HL-60 (cell line): Measurements from ENCODE around the gene SHC1.

ENCODE experiments used
- GABPA ChIP-seq: IDR thresholded peaks from 2 replicates; pipeline ENCODE4 v1.6.1; 2012; ENCODE audit warnings: low read depth
- TF ChIP-seq, protein P1 (sequence below): IDR thresholded peaks from one replicate; pipeline ENCODE4 v1.5.1; 2011; ENCODE audit warnings: low read length, control low read depth, inconsistent platforms; ENCODE audit not compliant: insufficient read depth

DNA sequence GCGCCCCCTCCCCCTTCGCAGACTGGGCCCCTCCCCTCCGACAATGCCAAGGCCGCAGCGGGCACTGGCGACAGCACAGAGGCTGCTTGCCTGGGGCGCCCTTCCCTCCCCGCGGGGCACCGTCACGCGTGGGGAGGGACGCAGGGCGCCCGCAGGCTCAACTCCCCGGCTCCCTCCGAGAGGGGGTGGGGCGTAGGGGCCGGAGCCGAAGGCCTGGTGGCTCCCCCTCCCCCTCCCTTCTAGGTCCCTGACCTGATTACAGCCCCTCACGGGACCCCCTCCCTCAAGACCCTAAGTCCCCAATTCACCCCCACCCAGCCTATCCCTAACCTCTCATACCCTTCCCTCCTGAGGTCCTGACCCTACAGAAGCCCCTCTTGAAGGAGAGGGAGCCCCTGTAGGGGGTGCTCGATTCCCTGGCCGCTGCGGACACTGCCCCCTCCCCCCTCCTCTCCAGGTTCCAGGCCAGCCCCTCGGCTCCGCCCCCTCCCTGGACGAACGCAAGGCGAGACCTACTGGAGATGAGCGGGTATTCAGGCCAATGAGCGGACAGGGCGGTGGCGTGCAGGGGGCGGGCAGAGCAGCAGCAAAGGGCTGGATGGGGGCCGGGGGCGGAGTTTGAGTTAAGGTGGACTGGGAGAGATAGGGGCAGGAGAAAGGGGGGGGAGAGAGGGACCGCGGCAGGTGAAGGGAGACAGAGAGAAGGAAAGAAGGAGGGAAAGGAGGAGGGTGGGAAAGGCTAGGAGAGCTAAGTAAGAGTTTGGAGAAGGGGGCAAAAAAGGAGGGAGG, 31.3 kb upstream of the SHC1 start:
- TF ChIP-seq, protein P1, sequence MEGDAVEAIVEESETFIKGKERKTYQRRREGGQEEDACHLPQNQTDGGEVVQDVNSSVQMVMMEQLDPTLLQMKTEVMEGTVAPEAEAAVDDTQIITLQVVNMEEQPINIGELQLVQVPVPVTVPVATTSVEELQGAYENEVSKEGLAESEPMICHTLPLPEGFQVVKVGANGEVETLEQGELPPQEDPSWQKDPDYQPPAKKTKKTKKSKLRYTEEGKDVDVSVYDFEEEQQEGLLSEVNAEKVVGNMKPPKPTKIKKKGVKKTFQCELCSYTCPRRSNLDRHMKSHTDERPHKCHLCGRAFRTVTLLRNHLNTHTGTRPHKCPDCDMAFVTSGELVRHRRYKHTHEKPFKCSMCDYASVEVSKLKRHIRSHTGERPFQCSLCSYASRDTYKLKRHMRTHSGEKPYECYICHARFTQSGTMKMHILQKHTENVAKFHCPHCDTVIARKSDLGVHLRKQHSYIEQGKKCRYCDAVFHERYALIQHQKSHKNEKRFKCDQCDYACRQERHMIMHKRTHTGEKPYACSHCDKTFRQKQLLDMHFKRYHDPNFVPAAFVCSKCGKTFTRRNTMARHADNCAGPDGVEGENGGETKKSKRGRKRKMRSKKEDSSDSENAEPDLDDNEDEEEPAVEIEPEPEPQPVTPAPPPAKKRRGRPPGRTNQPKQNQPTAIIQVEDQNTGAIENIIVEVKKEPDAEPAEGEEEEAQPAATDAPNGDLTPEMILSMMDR, result no peak
- TF ChIP-seq GABPA, result no peak
